IMR-90 (cell line): ENCODE data around the gene SLC19A2. TPM values are rescaled to one million over a fixed set of nuclear protein-coding genes. Genes with fewer than 3 reads are reported as not detected.

Experiments
- ATAC-seq: fragments of 200-7000 bp; cut with Tn5 transposase; 2 replicates; pipeline ENCODE4 v1.9.1; 2020; ENCODE audit warnings: low read depth, mild to moderate bottlenecking, moderate library complexity
- BruUV-seq: library from RNA; stranded (reverse); fragments of 400-500 nt; replicated peaks from 2 replicates; lab custom pipeline; 2021; lab: Mats Ljungman, UMichigan
- CTCF ChIA-PET: fragments of 300-600 bp; formaldehyde crosslinking; extraction: SDS; loops from one replicate; lab custom pipeline; 2021; ENCODE audit warnings: antibody characterized with exemption; lab: Yijun Ruan, JAX
- POLR2A ChIA-PET: fragments of 300-600 bp; sonication (Branson Sonifier 250); formaldehyde crosslinking; loops from one replicate; lab custom pipeline; 2022; ENCODE audit warnings: antibody characterized with exemption; ENCODE audit not compliant: unreplicated experiment; lab: Charles Lee
- DNase-seq: peaks from one replicate; pipeline ENCODE4 v3.0.0; 2013
- H2AFZ ChIP-seq: replicated peaks from 2 replicates; pipeline ENCODE3; 2013; ENCODE audit warnings: low read length, mild to moderate bottlenecking; ENCODE audit not compliant: poor library complexity
- H2AK5ac ChIP-seq: 2 replicates; pipeline ENCODE4 v1.6.1; 2013; ENCODE audit warnings: low read depth, low read length, inconsistent platforms
- H2AK9ac ChIP-seq: replicated peaks from 2 replicates; pipeline ENCODE3; 2013; ENCODE audit warnings: mild to moderate bottlenecking, low read depth, low read length, moderate library complexity; ENCODE audit not compliant: poor library complexity
- H2BK120ac ChIP-seq: 2 replicates; pipeline ENCODE4 v1.6.1; 2013; ENCODE audit warnings: low read depth, low read length, inconsistent platforms
- H2BK15ac ChIP-seq: 3 replicates; pipeline ENCODE4 v1.6.1; 2013; ENCODE audit warnings: low read depth, low read length, inconsistent platforms
- H2BK20ac ChIP-seq: 2 replicates; pipeline ENCODE4 v1.6.1; 2013; ENCODE audit warnings: low read depth, mild to moderate bottlenecking, inconsistent platforms, low read length, moderate library complexity
- H2BK5ac ChIP-seq: 2 replicates; pipeline ENCODE4 v1.6.1; 2013; ENCODE audit warnings: mild to moderate bottlenecking, low read depth, low read length, inconsistent platforms; ENCODE audit not compliant: poor library complexity, severe bottlenecking
- H3K14ac ChIP-seq: replicated peaks from 2 replicates; pipeline ENCODE4 v1.6.1; 2013; ENCODE audit warnings: low read depth, low read length, inconsistent platforms
- H3K18ac ChIP-seq: 2 replicates; pipeline ENCODE4 v1.6.1; 2013; ENCODE audit warnings: low read depth, low read length, control low read depth
- H3K23ac ChIP-seq: 2 replicates; pipeline ENCODE4 v1.6.1; 2013; ENCODE audit warnings: low read depth, low read length, inconsistent platforms
- H3K27ac ChIP-seq: 2 replicates; pipeline ENCODE4 v1.5.1; 2013; ENCODE audit warnings: mild to moderate bottlenecking, control low read depth, low read length; ENCODE audit not compliant: insufficient read depth
- H3K27me3 ChIP-seq: 2 replicates; pipeline ENCODE4 v1.6.1; 2013; ENCODE audit warnings: low read length; ENCODE audit not compliant: control insufficient read depth, insufficient read depth
- H3K36me3 ChIP-seq: 2 replicates; pipeline ENCODE4 v1.6.1; 2013; ENCODE audit warnings: low read length, mixed read lengths; ENCODE audit not compliant: control insufficient read depth, insufficient read depth
- H3K4ac ChIP-seq: 2 replicates; pipeline ENCODE4 v1.6.1; 2013; ENCODE audit warnings: low read depth, low read length, inconsistent platforms
- H3K4me1 ChIP-seq: 2 replicates; pipeline ENCODE4 v1.6.1; 2013; ENCODE audit warnings: low read length, mixed read lengths; ENCODE audit not compliant: control insufficient read depth, insufficient read depth
- H3K4me2 ChIP-seq: 2 replicates; pipeline ENCODE4 v1.6.1; 2013; ENCODE audit warnings: low read depth, mild to moderate bottlenecking, control low read depth, low read length, moderate library complexity
- H3K4me3 ChIP-seq: 2 replicates; pipeline ENCODE4 v1.5.1; 2013; ENCODE audit warnings: low read depth, mild to moderate bottlenecking, control low read depth, low read length, moderate library complexity; ENCODE audit not compliant: insufficient read depth
- H3K56ac ChIP-seq: 2 replicates; pipeline ENCODE4 v1.6.1; 2013; ENCODE audit warnings: low read length, inconsistent platforms; ENCODE audit not compliant: insufficient read depth; ENCODE audit errors: extremely low read depth
- H3K79me1 ChIP-seq, 2 experiments: 2 replicates each; pipeline ENCODE4 v1.6.1; 2013; ENCODE audit warnings: low read length in 2 of 2, inconsistent platforms in 1 of 2, low read depth in 1 of 2
- H3K9ac ChIP-seq: 2 replicates; pipeline ENCODE4 v1.6.1; 2013; ENCODE audit warnings: low read depth, low read length, control low read depth
- H3K9me1 ChIP-seq: 2 replicates; pipeline ENCODE4 v1.6.1; 2013; ENCODE audit warnings: low read length, inconsistent platforms; ENCODE audit not compliant: insufficient read depth
- H3K9me3 ChIP-seq: 2 replicates; pipeline ENCODE4 v1.6.1; 2013; ENCODE audit warnings: low read length; ENCODE audit not compliant: control insufficient read depth, insufficient read depth
- H4K20me1 ChIP-seq: 2 replicates; pipeline ENCODE4 v1.6.1; 2013; ENCODE audit warnings: low read length, inconsistent platforms; ENCODE audit not compliant: insufficient read depth
- H4K5ac ChIP-seq: 2 replicates; pipeline ENCODE4 v1.6.1; 2013; ENCODE audit warnings: mild to moderate bottlenecking, low read depth, low read length, control low read depth
- H4K8ac ChIP-seq, 2 experiments: 2 replicates each; pipeline ENCODE4 v1.6.1; 2013; ENCODE audit warnings: low read depth in 2 of 2, low read length in 2 of 2, control low read depth in 1 of 2, inconsistent platforms in 1 of 2
- H4K91ac ChIP-seq: 2 replicates; pipeline ENCODE4 v1.6.1; 2013; ENCODE audit warnings: low read depth, low read length, inconsistent platforms; ENCODE audit not compliant: insufficient read depth
- BHLHE40 ChIP-seq: fragments of 150-350 bp; IDR thresholded peaks from 2 replicates; pipeline ENCODE4 v1.6.1; 2016; ENCODE audit warnings: mild to moderate bottlenecking, low read depth, low read length
- FOS ChIP-seq: fragments of 150-350 bp; IDR thresholded peaks from 2 replicates; pipeline ENCODE4 v1.6.1; 2016; ENCODE audit warnings: low read depth, low read length
- MAFK ChIP-seq: IDR thresholded peaks from 2 replicates; pipeline ENCODE4 v1.6.1; 2012; ENCODE audit warnings: low read depth, low read length, improper control_type of control experiment
- RAD21 ChIP-seq: IDR thresholded peaks from 2 replicates; pipeline ENCODE4 v1.6.1; 2012; ENCODE audit warnings: low read length, improper control_type of control experiment
- RCOR1 ChIP-seq: IDR thresholded peaks from 2 replicates; pipeline ENCODE4 v1.6.1; 2012; ENCODE audit warnings: mild to moderate bottlenecking, low read length, improper control_type of control experiment; ENCODE audit not compliant: insufficient replicate concordance
- SMC3 ChIP-seq: fragments of 150-350 bp; IDR thresholded peaks from 2 replicates; pipeline ENCODE4 v1.6.1; 2016; ENCODE audit warnings: low read depth, mild to moderate bottlenecking, antibody characterized with exemption, low read length, moderate library complexity
- WGBS, 2 experiments: methylation state at CpG; one replicate each; pipeline versions ENCODE4 v1.1.5 to v1.1.7; 2013; ENCODE audit warnings: missing lambda C conversion rate in 2 of 2; ENCODE audit not compliant: insufficient read length in 1 of 2; ENCODE audit errors: extremely low coverage in 2 of 2; 5-methylcytosine and 5-hydroxymethylcytosine counted together
- dilution Hi-C: fragments of 300-500 bp; cut with HindIII; formaldehyde crosslinking; loops from one replicate; pipeline ENCODE4 v1.14.3; 2018; ENCODE audit warnings: low sequenced_read_pairs; ENCODE audit not compliant: unreplicated experiment
- in situ Hi-C: fragments of 300-500 bp; cut with MboI; formaldehyde crosslinking; loops from 3 replicates; pipeline ENCODE4 v1.14.3; 2019; ENCODE audit warnings: low sequenced_read_pairs, inconsistent platforms, mixed read lengths
- intact Hi-C: fragments of 100-400 bp; cut with micrococcal nuclease; formaldehyde crosslinking; loops from 2 replicates; pipeline ENCODE4 v1.10.0; 2022
- polyA plus RNA-seq, 3 experiments: library from polyadenylated mRNA; depleted of rRNA; stranded (reverse); fragments of >200 nt; gene quantifications; 2 replicates each; pipeline ENCODE4 v1.2.3, GENCODE V29; 2012; ENCODE audit warnings: low replicate concordance in 1 of 3
- total RNA-seq: library from RNA; depleted of rRNA; stranded (reverse); fragments of >200 nt; gene quantifications from 2 replicates; pipeline ENCODE4 v1.2.3, GENCODE V29; 2012
- TF ChIP-seq, protein P1 (sequence below): conservative IDR thresholded peaks from 2 replicates; pipeline ENCODE4 v1.5.1; 2012; ENCODE audit warnings: mild to moderate bottlenecking, low read depth, low read length, improper control_type of control experiment
- TF ChIP-seq, protein P2 (sequence below): fragments of 150-350 bp; IDR thresholded peaks from 2 replicates; pipeline ENCODE4 v1.6.1; 2016; ENCODE audit warnings: low read depth, mild to moderate bottlenecking, low read length, moderate library complexity, borderline replicate concordance

The SLC19A2 gene
- total and polyA plus RNA-seq, 2 of the 4 experiments (the other 2 are of a cell fraction), result 3.6 to 5.2 TPM

DNA sequence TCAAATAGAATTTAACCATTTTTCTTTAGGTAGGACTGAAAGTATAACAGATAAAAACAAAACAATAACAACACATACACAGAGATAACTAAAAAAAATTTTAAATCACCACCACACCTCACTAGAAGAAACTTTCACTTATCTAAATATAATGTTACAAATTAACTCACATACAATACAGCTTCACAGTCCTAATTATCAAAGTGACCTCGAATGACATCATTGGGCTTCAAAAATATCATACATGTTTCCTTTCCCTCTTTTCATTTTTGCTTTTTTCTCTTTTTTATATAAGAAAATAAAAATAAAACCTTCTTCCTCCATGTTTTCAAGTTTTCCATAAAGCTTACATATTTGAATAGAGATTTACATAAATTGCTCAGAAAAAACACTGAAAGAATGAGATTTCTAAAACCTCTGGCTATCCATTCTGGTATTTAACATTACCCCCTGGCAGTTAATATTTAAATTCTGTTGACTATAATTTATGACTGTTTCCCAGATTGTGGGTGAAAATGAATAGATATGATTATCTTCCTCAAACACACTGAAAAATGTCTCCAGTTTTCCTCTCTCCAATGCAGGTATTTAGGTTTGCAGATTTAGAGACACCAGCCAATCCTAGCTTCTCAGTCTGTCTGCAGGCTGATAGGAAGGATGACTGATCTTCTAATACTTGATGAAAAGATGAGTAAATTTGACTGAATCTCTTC, 40.5 kb upstream of the SLC19A2 start:
- ATAC-seq (no peak), DNase-seq (no peak)
- no peaks in the 10 kb centered on the region for H4K20me1 ChIP-seq
- H3K27me3 ChIP-seq, result peaks cover 3% of the 10 kb centered on the region; the same call in 1 of the 2 replicates
- H3K9ac ChIP-seq, result no peak overlapping the region
- H4K91ac ChIP-seq, result no peak overlapping the region
- no peak for TF ChIP-seq BHLHE40
- TF ChIP-seq, protein P1, sequence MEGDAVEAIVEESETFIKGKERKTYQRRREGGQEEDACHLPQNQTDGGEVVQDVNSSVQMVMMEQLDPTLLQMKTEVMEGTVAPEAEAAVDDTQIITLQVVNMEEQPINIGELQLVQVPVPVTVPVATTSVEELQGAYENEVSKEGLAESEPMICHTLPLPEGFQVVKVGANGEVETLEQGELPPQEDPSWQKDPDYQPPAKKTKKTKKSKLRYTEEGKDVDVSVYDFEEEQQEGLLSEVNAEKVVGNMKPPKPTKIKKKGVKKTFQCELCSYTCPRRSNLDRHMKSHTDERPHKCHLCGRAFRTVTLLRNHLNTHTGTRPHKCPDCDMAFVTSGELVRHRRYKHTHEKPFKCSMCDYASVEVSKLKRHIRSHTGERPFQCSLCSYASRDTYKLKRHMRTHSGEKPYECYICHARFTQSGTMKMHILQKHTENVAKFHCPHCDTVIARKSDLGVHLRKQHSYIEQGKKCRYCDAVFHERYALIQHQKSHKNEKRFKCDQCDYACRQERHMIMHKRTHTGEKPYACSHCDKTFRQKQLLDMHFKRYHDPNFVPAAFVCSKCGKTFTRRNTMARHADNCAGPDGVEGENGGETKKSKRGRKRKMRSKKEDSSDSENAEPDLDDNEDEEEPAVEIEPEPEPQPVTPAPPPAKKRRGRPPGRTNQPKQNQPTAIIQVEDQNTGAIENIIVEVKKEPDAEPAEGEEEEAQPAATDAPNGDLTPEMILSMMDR, result no peak
- no peak for TF ChIP-seq MAFK
- TF ChIP-seq, protein P2, sequence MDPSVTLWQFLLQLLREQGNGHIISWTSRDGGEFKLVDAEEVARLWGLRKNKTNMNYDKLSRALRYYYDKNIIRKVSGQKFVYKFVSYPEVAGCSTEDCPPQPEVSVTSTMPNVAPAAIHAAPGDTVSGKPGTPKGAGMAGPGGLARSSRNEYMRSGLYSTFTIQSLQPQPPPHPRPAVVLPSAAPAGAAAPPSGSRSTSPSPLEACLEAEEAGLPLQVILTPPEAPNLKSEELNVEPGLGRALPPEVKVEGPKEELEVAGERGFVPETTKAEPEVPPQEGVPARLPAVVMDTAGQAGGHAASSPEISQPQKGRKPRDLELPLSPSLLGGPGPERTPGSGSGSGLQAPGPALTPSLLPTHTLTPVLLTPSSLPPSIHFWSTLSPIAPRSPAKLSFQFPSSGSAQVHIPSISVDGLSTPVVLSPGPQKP, result no peak
- no peak for TF ChIP-seq SMC3
- no peak for TF ChIP-seq RAD21
- no peak for TF ChIP-seq RCOR1
- TF ChIP-seq FOS, result no peak
- H2AK5ac ChIP-seq, result no peak overlapping the region
- H3K4me1 ChIP-seq, result no peaks in the 10 kb centered on the region
- in situ Hi-C loops (no loop called here), intact Hi-C loops (no loop called here), dilution Hi-C loops (no loop called here)
- no peak overlapping the region for H3K27ac ChIP-seq
- no peak overlapping the region for H3K4me3 ChIP-seq
- H3K36me3 ChIP-seq, result no peaks in the 10 kb centered on the region
- no peak overlapping the region for H2BK5ac ChIP-seq
- H3K14ac ChIP-seq, result no peak overlapping the region
- no peak overlapping the region for H3K23ac ChIP-seq
- no peaks in the 10 kb centered on the region for H3K79me1 ChIP-seq
- no peak overlapping the region for H2AFZ ChIP-seq
- H2BK120ac ChIP-seq, result no peak overlapping the region
- CTCF ChIA-PET, result no interaction called here
- no CpG with 5 or more reads among the region's 1 CpG for WGBS, 2 experiments
- H3K56ac ChIP-seq, result no peak overlapping the region
- no peak overlapping the region for H3K4ac ChIP-seq
- H4K8ac ChIP-seq, result no peak overlapping the region
- H3K9me3 ChIP-seq, result no peaks in the 10 kb centered on the region
- no peaks in the 10 kb centered on the region for H3K9me1 ChIP-seq
- H3K18ac ChIP-seq, result no peak overlapping the region
- no peak overlapping the region for H2AK9ac ChIP-seq
- no peak overlapping the region for H2BK20ac ChIP-seq
- POLR2A ChIA-PET, result no interaction called here
- H4K5ac ChIP-seq, result no peak overlapping the region
- no peak overlapping the region for H3K4me2 ChIP-seq
- H2BK15ac ChIP-seq, result no peak overlapping the region
- no TSS peak for BruUV-seq
